Activated naive CD4-positive, alpha-beta T cell treated with anti-CD3 and anti-CD28 coated beads, Interleukin-2, amount 50 U/mL, for 24 hours (primary cell): ENCODE measurements around the gene PPIAL4G.
"Not testable (repeated sequence)": the region's sequence is repeated elsewhere in the genome, so short reads cannot be mapped to it uniquely, and the experiment has no call there.

Experiments used
- H3K27ac Mint-ChIP-seq: one replicate; pipeline ENCODE4 v1.8.0; 2021; ENCODE audit warnings: mild to moderate bottlenecking, mixed read lengths
- H3K27me3 Mint-ChIP-seq: one replicate; pipeline ENCODE4 v1.8.0; 2021; ENCODE audit warnings: mixed read lengths
- H3K36me3 Mint-ChIP-seq: one replicate; pipeline ENCODE4 v1.8.0; 2021; ENCODE audit warnings: mixed read lengths
- H3K4me1 Mint-ChIP-seq: one replicate; pipeline ENCODE4 v1.8.0; 2021; ENCODE audit warnings: mixed read lengths
- H3K4me3 Mint-ChIP-seq: one replicate; pipeline ENCODE4 v1.8.0; 2021; ENCODE audit warnings: mild to moderate bottlenecking, mixed read lengths
- H3K9me3 Mint-ChIP-seq: one replicate; pipeline ENCODE4 v1.8.0; 2021; ENCODE audit warnings: mixed read lengths

PPIAL4G gene

DNA sequence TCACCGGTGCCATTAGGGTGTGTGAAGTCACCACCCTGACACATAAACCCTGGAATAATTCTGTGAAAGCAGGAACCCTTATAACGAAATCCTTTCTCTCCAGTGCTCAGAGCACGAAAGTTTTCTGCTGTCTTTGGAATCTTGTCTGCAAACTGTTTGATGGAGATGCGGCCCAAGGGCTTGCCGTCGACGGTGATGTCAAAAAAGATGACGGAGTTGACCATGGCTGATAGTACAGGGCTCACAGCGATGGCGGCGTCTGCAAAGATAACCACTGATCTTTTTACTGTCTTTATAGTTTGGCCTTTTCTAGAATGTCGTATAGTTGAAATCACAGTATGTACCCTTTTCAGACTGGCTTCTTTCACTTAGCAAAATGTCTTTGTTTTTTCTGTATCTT is at the start of gene PPIAL4G:
Gene PPIAL4G (minus strand): TSS at position 274 of the 400 bp plus-strand sequence. CDS start 50 bp downstream, at position 224.
- H3K27ac Mint-ChIP-seq = peak within 1 kb of the TSS; percentile 84
- H3K4me1 Mint-ChIP-seq, H3K4me3 Mint-ChIP-seq, H3K27me3 Mint-ChIP-seq, H3K9me3 Mint-ChIP-seq, H3K36me3 Mint-ChIP-seq: not testable (repeated sequence)

- H3K9me3 Mint-ChIP-seq, H3K27me3 Mint-ChIP-seq, H3K4me1 Mint-ChIP-seq, H3K4me3 Mint-ChIP-seq, H3K36me3 Mint-ChIP-seq, H3K27ac Mint-ChIP-seq: not testable (repeated sequence)
Measured at GRCh38 chr1:148532158-148532557, 49.1 kb upstream of the PPIAL4G start.

- H3K27me3 Mint-ChIP-seq, H3K9me3 Mint-ChIP-seq, H3K4me1 Mint-ChIP-seq, H3K36me3 Mint-ChIP-seq: not testable (repeated sequence)
- Mint-ChIP-seq H3K27ac (peak overlapping the region; percentile 96), H3K4me3 (peak overlapping the region; percentile 84)
Measured at GRCh38 chr1:148529101-148529567, 46.0 kb upstream of the PPIAL4G start.

GRCh38 chr1:148528591-148528990 is 45.5 kb upstream of the PPIAL4G start:
- H3K9me3 Mint-ChIP-seq, H3K4me3 Mint-ChIP-seq, H3K27ac Mint-ChIP-seq: not testable (repeated sequence)

DNA sequence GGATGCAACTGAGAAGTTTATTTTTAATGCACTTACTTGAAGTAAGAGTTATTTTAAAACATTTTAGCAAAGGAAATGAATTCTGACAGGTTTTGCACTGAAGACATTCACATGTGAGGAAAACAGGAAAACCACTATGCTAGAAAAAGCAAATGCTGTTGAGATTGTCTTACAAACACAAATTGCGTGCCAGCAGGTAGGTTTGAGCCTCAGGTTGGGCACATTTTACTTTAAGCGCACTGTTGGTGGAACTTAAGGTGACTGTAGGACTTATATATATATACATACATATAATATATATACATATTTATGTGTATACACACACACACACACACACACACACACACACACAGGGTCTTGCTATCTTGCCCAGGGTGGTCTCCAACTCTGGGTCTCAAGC is 43.5 kb upstream of the PPIAL4G start:
- not testable (repeated sequence) for H3K27ac Mint-ChIP-seq, H3K4me1 Mint-ChIP-seq, H3K4me3 Mint-ChIP-seq, H3K27me3 Mint-ChIP-seq, H3K9me3 Mint-ChIP-seq, H3K36me3 Mint-ChIP-seq

More at GRCh38 chr1:148528591-148528990, 45.5 kb upstream of the PPIAL4G start:
- H3K4me1 Mint-ChIP-seq, H3K27me3 Mint-ChIP-seq, H3K36me3 Mint-ChIP-seq: not testable (repeated sequence)

GRCh38 chr1:148523205-148524144 is 40.4 kb upstream of the PPIAL4G start:
- Mint-ChIP-seq H3K27ac (peak overlapping the region; percentile 98), H3K4me3 (peak overlapping the region; percentile 89)
- not testable (repeated sequence) for H3K4me1 Mint-ChIP-seq, H3K9me3 Mint-ChIP-seq, H3K27me3 Mint-ChIP-seq, H3K36me3 Mint-ChIP-seq

DNA sequence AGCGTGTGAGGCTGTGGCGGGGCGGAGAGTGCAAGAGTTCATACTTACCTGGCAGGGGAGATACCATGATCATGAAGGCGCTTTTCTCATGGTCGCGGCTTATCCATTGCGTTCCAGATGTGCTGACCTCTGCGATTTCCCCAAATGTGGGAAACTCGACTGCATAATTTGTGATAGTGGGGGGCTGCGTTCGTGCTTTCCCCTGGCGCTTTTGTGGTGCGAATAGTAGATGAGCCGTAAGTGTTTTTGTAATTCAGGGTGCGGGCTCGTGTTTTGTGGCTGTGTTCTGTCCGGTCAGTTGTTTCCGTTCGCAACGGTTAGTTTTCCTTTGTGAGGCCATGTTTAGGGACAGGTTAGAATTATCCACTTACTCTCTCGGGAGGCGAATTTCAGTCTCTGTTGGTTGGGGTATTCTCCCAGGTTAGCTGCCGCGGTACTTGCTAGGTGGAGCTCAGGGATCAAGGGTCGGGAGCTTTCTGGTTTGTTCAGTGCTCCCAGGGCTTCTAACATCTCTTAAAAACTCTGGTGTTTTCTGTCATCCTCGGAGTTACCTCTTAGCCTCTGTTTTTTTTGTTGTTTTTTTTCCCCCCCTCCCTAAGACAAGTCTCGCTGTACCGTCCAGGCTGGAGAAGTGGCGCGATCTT is 39.6 kb upstream of the PPIAL4G start:
- H3K36me3 Mint-ChIP-seq, H3K9me3 Mint-ChIP-seq, H3K4me1 Mint-ChIP-seq, H3K27me3 Mint-ChIP-seq: not testable (repeated sequence)
- H3K27ac Mint-ChIP-seq = peak overlapping the region; percentile 98
- peak overlapping the region; percentile 89 for H3K4me3 Mint-ChIP-seq

DNA sequence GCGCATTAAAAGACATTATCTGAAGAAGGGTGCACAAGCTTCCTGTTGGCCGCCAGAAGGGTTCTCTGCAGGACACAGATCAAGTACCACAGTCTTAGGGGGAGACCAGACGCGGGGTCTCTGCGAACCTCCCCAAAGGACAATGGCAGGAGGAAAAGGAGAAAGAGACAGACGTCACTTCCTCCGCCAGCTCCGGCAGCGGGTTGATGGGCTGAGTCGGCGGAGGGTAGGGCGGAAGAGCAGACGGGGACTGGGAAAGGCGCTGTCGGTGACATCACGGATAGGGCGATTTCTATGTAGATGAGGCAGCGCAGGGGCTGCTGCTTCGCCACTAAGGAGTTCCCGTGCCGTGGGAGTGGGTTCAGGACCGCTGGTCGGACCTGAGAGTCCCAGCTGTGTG is 39.0 kb upstream of the PPIAL4G start:
- Mint-ChIP-seq H3K27ac (peak overlapping the region; percentile 98), H3K4me3 (peak overlapping the region; percentile 89)
- not testable (repeated sequence) for H3K4me1 Mint-ChIP-seq, H3K27me3 Mint-ChIP-seq, H3K36me3 Mint-ChIP-seq, H3K9me3 Mint-ChIP-seq

DNA sequence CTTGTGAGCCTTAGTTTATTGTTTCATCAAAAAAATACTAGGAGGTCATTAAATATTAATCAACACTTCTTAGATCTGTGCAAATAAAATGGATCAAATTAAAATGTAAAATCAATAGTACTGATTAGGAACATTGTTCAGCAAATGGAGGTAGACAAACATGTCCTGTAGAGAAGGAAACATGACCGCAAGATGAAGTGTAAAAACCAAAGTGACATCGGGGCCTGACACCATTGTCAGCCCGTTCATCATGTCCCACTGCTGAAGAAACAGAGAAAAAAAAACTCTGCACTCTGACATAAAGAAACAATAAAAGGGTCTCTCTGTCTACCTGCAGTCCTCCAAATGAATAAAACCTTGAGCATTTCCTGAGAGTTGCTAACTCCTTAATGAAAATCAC is 31.2 kb upstream of the PPIAL4G start:
- not testable (repeated sequence) for H3K27me3 Mint-ChIP-seq, H3K4me3 Mint-ChIP-seq, H3K27ac Mint-ChIP-seq, H3K36me3 Mint-ChIP-seq, H3K9me3 Mint-ChIP-seq
- H3K4me1 Mint-ChIP-seq = peaks cover 10% of the 10 kb centered on the region

GRCh38 chr1:148512571-148513184 is 29.6 kb upstream of the PPIAL4G start:
- not testable (repeated sequence) for H3K27me3 Mint-ChIP-seq, H3K9me3 Mint-ChIP-seq, H3K4me3 Mint-ChIP-seq, H3K36me3 Mint-ChIP-seq
- H3K4me1 Mint-ChIP-seq = peaks cover 10% of the 10 kb centered on the region
- peak overlapping the region; percentile 23 for H3K27ac Mint-ChIP-seq

DNA sequence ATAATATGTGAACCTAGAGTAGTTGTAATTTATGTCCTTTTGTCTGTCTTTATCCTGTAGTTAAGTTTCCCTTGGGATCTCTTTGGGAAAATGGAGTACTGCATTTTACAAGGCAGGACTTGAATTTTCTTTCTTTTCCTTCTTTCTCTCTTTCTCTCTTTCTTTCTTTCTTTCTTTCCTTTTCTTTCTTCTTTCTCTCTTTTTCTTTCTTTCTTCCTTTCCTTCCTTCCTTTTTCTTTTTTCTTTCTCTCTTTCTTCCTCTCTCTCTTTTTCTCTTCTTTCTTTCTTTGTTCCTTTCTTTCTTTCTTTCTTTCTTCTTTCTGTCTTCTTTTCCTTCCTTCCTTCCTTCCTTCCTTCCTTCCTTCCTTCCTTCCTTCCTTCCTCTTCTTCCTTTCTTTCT is 10.8 kb upstream of the PPIAL4G start:
- H3K9me3 Mint-ChIP-seq, H3K4me1 Mint-ChIP-seq, H3K4me3 Mint-ChIP-seq, H3K36me3 Mint-ChIP-seq, H3K27ac Mint-ChIP-seq, H3K27me3 Mint-ChIP-seq: not testable (repeated sequence)

GRCh38 chr1:148481134-148481533 is 2.0 kb downstream of the PPIAL4G start:
- not testable (repeated sequence) for H3K9me3 Mint-ChIP-seq, H3K36me3 Mint-ChIP-seq, H3K27me3 Mint-ChIP-seq, H3K4me1 Mint-ChIP-seq, H3K4me3 Mint-ChIP-seq, H3K27ac Mint-ChIP-seq

GRCh38 chr1:148459694-148460093 is 23.4 kb downstream of the PPIAL4G start:
- not testable (repeated sequence) for H3K36me3 Mint-ChIP-seq, H3K9me3 Mint-ChIP-seq, H3K27me3 Mint-ChIP-seq, H3K27ac Mint-ChIP-seq, H3K4me3 Mint-ChIP-seq, H3K4me1 Mint-ChIP-seq

DNA sequence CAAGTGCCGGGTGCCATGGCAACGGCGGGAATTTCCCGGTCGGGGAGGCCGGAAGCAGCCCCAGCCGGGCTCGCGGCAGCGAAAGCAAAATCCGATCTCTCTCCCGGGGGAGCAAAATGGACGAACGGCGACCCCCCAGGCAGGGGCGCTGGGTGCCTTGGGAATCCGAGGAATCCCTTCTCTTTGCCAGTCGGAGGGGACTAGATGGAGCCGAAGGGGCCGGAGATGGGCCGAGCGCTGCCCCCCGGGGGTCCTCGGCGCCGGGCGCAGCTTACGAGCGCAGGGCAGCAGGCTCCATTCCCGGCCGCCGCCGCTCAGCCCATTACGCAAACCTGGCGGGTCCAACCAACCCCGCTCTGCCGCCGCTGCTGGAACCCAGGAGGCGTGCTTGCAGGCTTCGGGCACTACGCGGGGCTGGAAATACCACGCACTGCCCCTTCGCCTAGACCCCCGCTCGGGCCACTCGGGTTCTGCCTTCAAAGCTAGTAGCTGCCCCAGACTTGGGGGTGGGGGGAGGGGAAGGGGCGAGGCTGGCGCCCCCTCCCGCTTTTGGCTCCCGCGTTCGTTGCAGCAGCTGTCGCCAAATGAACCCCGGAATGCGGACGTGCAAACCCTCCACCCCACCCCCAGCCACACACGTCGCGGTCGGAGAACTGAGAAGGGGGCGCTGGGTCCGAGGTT is 24.1 kb downstream of the PPIAL4G start:
- H3K4me3 Mint-ChIP-seq = peak overlapping the region; percentile 70
- H3K36me3 Mint-ChIP-seq, H3K9me3 Mint-ChIP-seq, H3K27me3 Mint-ChIP-seq, H3K27ac Mint-ChIP-seq, H3K4me1 Mint-ChIP-seq: not testable (repeated sequence)

DNA sequence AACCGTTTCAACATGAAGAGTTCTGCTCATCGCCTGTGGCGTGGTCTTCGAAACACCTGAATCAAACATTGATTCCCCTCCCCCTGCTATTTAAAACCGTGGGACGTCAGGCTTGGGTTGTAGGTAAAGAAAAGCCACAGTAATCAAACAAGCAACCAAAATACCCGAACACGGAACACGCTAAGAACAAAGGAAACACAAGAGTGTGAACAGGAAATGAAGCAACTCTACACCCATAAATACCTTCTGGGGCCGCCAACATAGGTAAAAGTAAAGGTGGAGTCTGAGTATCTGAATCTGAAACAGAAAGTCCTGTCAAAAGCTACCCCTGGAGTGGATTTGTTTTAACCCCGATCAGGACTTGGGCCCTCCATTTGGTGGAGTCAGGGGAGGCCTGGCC is 24.7 kb downstream of the PPIAL4G start:
- Mint-ChIP-seq H3K27ac (peak overlapping the region; percentile 98), H3K4me3 (peak overlapping the region; percentile 94)
- not testable (repeated sequence) for H3K4me1 Mint-ChIP-seq, H3K36me3 Mint-ChIP-seq, H3K27me3 Mint-ChIP-seq, H3K9me3 Mint-ChIP-seq

DNA sequence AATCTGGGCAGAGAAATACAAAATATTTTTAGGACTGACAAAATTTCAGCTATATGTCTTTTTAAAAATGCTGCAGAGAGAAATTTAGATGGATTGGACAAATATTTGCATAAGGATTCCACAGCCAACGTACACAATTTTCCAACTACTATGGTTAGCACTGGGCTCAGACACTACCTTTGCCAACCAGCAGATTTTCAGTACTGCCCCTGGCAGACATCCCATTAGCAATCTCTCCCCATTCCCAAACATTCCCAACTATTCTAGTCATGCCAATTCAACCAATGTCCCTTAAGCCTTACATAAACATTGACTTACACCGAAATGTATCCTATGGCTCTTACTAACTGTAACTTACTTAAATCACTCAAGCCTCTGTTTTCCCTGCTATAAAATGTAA is 30.3 kb downstream of the PPIAL4G start:
- H3K4me3 Mint-ChIP-seq, H3K36me3 Mint-ChIP-seq, H3K9me3 Mint-ChIP-seq, H3K27me3 Mint-ChIP-seq: not testable (repeated sequence)
- H3K4me1 Mint-ChIP-seq = peaks cover 12% of the 10 kb centered on the region
- H3K27ac Mint-ChIP-seq = peak overlapping the region; percentile 59
